Activated gamma-delta T cell treated with Interleukin-2 at 50 U/mL for 16 hours (primary cell): Measurements from ENCODE around the gene TUBGCP6.

Source experiments
- DNase-seq: peaks from one replicate; pipeline ENCODE4 v3.0.0-alpha.2; 2020

TUBGCP6 gene

GRCh38 chr22:50190941-50191741 lies 53.7 kb downstream of the TUBGCP6 start:
- peak; percentile 81 for DNase-seq

GRCh38 chr22:50190182-50190940 lies 54.5 kb downstream of the TUBGCP6 start:
- peak; percentile 81 for DNase-seq

- no peak for DNase-seq
These were observed 55.0 kb downstream of the TUBGCP6 start for GRCh38 chr22:50189849-50190181.

- DNase-seq, result no peak
These were observed 55.5 kb downstream of the TUBGCP6 start for GRCh38 chr22:50189184-50189848.

- no peak for DNase-seq
These were observed 56.5 kb downstream of the TUBGCP6 start for GRCh38 chr22:50188356-50188755.

- DNase-seq, result no peak
These were observed 57.9 kb downstream of the TUBGCP6 start for GRCh38 chr22:50186761-50187523.

GRCh38 chr22:50186181-50186714 lies 58.6 kb downstream of the TUBGCP6 start:
- DNase-seq, result no peak

- DNase-seq, result peak; percentile 84
These were observed 59.3 kb downstream of the TUBGCP6 start, which contains the start of gene TRABD for GRCh38 chr22:50185375-50186087. Gene TRABD (plus strand): TSS chr22:50185913. CDS start chr22:50193061, 7,148 bp downstream.

GRCh38 chr22:50184902-50185374 lies 59.9 kb downstream of the TUBGCP6 start:
- no peak for DNase-seq

- no peak for DNase-seq
These were observed 60.6 kb downstream of the TUBGCP6 start for GRCh38 chr22:50184004-50184901.

- DNase-seq, result no peak
These were observed 61.5 kb downstream of the TUBGCP6 start for GRCh38 chr22:50183141-50183971.

GRCh38 chr22:50182176-50183081 lies 62.4 kb downstream of the TUBGCP6 start:
- no peak for DNase-seq

GRCh38 chr22:50180727-50181521 lies 63.9 kb downstream of the TUBGCP6 start:
- DNase-seq, result no peak

GRCh38 chr22:50179937-50180726 lies 64.7 kb downstream of the TUBGCP6 start:
- DNase-seq, result no peak

- no peak for DNase-seq
These were observed 65.7 kb downstream of the TUBGCP6 start for GRCh38 chr22:50178871-50179869.

GRCh38 chr22:50178471-50178864 lies 66.4 kb downstream of the TUBGCP6 start:
- DNase-seq, result no peak
